GM21825 (cell line): ENCODE measurements around the gene OSBPL8.
"Not testable (repeated sequence)": the region's sequence is repeated elsewhere in the genome, so short reads cannot be mapped to it uniquely, and the experiment has no call there.

Experiments used
- ATAC-seq: cut with Tn5 transposase; IDR thresholded peaks from one replicate; pipeline ENCODE4 v1.9.1; 2021; ENCODE audit warnings: mild to moderate bottlenecking, moderate library complexity; ENCODE audit not compliant: unreplicated experiment

Gene OSBPL8

DNA sequence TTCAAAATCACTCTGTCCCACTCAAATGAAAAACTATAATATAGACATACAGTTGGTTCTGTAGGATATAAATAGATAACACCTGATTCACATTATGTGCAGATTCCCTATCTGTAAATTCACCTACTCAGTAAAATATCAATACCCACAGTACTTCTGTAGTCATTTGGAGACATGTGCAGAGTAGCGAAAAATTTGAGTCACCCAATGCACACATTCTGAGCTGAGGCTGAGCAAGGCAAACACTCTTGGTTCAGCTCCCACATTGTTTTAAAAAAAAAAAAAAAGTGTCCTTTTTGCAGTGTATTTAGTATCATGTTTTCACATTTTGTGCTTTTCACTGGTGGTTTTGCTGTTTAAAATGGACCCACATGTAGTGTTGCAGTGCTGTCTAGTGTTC is 184.1 kb downstream of the OSBPL8 start:
- ATAC-seq, result no peak

DNA sequence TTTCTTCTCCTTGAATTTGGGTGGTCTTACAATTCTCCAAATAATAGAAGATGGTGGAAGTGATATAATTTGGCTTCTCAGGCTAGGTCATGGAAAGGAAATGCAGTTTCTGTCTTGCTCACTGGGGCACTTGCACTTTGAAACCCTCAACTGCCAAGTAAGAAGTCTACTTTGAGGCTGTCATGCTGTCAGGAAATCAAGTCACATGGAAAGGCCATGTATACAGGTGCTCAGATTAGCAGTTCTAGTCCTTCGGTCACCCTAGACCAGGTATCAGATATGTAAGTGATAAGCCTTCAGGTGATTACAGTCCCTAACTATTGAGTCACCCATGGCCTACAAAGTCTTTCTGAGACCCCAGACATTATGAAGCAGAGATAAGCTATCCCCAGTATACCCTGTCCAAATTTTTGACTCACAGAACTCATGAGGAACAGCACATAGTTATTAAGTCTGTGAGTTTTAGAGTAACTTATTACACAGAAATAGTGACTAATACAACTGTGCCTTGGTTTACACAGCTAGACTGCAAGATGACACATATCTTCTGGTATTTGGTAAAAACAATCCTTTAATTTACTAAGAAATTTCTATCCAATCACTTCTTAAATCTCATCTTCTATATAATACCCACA is 185.1 kb downstream of the OSBPL8 start:
- no peak for ATAC-seq

DNA sequence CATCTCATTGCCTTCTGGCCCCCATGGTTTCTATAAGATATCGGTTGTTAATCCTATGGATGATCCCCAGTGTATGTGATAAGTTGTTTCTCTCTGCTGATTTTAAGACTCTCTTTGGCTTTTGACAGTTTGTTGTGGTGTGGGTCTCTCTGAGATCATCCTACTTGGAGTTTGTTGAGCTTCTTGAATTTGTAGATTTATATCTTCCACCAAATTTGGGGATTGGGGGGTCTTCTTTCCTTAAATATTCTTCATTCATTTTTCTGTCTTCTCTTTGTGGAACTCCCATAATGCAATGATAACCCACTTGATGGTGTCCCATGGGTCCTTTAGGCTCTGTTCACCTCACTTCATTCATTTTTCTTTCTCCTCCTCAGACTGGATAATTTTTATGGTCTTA is 191.3 kb downstream of the OSBPL8 start:
- no peak for ATAC-seq

DNA sequence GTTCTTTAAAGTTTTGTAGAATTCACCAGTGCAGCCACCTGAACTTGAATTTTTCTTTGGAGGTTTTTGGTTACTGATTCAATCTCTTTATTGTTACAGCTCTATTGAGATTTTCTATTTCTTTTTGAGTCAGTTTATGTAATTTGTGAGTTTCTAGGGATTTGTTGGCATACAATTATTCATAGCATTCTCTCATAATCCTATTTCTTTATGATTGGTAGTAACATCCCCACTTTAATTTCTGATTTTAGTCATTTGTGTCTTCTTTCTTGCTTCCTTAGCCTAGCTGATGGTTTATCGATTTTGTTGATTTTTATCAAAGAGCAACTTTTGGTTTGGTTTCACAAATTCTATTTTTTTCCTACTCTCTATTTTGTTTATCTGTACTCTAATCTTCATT is 193.4 kb downstream of the OSBPL8 start:
- no peak for ATAC-seq

DNA sequence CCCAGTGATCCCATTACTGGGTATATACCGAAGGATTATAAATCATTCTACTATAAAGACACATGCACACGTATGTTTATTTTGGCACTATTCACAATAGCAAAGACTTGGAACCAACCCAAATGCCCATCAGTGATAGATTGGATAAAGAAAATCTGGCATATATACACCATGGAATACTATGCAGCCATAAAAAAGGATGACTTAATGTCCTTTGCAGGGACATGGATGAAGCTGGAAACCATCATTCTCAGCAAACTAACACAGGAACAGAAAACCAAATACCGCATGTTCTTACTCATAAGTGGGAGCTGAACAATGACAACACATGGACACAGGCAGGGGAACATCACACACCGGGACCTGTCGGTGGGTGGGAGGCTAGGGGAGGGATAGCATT is 195.4 kb downstream of the OSBPL8 start:
- not testable (repeated sequence) for ATAC-seq

DNA sequence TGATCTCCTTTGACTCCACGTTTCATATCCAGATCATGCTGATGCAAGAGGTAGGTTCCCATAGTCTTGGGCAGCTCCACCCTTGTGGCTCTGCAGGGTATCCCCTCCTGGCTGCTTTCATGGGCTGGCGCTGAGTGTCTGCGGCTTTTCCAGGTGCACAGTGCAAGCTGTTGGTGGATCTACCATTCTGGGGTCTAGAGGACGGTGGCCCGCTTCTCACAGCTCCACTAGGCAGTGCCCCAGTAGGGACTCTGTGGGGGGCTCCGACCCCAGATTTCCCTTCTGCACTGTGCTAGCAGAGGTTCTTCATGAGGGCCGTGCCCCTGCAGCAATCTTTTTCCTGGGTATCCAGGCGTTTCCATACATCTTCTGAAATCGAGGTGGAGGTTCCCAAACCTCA is 199.3 kb downstream of the OSBPL8 start:
- ATAC-seq, result no peak

DNA sequence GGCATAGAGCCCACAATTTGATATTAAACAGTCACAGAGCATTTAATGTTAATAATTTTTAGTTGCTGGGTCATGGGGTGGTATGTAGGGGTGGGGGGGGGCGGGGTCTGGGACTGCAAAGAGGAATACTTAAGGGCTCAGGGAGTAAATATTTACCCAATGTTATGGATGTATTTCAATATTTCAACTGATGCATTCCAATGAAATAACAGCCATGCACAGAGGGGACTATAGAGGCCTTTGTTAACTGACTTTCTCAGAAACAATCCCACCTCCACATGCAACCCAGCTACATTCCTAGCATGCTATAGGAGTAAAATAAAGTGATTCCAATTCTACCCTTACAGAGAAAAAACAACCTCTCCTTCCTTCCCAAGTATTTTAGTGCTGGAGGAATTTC is 203.5 kb downstream of the OSBPL8 start:
- ATAC-seq, result no peak

DNA sequence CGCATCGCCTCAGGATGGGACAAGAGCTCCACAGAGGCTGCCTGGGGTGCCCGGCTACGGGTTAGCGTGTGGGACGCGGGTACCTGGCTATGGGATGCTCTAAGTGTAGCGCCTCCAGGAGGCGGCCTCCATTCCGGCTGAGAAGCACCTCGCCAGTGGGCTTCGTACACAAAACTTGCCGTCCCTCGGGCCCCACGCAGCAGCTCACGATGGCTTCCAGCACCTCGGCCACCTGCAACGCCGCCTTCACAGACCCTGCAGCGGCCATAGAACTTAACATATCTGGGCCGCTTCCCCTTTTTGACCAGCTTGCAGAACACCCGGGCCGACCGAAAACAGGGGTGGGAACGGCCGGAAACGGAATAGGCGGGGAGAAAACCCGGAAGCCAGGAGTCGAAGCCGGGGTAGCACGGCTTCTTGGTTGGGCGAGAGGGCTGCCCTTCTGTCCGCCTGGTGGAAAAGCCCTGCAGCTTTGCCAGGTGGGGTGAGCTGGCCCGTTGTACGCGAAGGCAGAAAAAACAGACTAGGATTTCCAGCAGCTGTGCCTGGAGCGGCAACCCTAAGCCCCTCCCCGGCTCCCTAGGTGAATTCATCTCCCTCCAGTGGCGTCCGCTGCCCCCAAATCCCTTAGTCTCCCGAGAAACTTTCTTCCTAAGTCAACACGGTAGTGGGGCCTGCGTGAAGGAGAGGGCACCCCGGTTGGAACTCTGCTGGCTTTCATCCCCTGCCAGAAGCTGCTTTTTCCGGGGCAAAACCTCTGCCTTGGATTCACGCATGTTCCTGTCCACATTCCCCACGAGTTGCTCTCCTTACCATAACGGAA is 211.3 kb downstream of the OSBPL8 start, which contains the start of gene BBS10:
TSS of gene BBS10 (minus strand) at position 337 of the 823 bp plus-strand sequence. CDS start at position 280, 57 bp downstream.
- peak; percentile 99 for ATAC-seq

DNA sequence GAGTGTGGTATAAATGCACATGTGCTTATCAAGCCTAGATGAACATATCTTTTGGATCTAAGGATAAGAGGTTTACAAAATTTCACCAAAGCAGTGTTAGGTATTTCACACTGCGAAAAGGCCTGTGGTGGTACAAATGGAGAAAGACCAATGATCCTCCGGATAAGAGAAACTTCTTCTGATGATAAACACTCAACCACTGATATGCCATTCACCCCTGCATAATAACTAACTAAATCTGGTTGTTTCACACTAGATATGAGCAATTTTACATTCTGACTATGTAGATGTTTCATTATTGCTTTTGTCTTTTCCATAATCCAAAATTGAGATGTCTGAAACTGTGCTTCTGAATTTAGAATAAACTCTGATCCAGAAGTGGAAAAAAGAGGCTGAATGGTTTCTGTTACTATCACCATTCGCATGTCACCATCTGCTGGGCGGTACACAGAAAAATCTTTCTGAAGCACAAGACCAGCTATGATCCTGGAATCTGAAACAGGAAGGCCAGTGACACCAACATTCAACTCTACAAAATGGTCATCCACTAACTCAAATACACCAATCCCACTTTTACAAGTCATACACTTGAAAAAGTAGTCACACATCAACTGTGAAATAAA is 212.7 kb downstream of the OSBPL8 start:
- peak; percentile 36 for ATAC-seq

DNA sequence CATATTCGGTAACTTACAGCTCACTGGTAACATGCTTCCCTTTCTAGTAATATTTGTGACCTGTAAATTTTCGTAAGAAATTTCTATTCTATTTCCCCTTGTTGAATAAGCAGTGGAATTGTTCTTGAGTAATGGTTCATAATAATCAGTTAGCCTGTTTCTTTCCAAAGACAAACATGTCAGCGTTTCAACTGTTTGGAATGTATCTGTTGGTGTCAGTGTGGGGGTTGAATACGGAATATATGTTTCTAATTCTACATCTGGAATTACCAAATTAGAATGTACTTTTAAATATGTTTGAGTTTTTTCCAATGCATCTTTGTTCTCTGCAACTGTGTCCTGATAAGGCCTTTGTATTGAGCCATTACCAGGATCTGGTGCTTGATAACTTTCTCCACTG is 213.3 kb downstream of the OSBPL8 start:
- no peak for ATAC-seq

DNA sequence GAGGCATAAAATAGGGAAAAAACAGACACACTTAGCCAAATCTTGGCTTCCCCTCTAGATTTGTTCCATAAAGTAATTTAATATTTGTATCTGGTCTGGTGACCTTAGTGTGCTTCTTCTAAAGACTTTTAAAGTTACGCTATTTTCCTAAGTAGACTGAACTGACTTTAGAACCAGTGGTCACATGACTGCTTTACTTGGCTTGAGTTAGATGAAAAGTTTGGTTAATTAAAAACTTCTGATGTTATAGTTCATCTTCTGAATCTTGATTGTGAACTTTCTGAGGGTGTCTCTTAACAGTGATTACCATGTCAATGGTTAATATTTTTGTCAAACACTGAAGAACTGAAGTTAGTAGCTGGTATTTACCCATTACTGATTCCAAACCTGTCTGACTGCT is 214.0 kb downstream of the OSBPL8 start:
- no peak for ATAC-seq

DNA sequence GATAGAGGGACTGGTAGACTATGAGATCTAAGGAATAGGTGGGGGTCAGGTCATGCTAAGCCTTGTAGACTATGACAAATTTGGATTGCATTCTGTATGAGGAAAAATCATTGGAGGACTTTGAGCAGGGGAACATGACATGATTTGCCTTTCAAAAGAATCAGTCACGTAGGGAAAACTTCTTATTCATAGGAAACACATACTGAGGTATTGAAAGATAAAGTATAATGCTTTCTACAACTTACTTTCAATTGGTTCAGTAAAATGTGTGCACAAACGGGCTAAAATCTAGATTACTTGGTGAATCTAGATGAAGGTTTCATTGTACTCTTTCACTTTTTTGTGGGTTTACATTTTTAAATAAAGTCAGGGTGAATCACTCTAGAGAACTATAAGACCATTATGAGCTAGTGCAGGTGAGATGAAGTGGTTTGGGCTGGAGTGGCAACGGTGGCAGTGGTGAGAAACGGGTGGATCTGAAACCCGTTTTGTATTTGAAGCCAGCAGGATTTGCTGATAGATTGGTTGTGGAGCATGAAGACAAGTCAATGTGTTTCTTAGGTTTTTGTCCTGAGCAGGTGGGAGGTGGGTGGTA is 218.0 kb downstream of the OSBPL8 start:
- no peak for ATAC-seq

DNA sequence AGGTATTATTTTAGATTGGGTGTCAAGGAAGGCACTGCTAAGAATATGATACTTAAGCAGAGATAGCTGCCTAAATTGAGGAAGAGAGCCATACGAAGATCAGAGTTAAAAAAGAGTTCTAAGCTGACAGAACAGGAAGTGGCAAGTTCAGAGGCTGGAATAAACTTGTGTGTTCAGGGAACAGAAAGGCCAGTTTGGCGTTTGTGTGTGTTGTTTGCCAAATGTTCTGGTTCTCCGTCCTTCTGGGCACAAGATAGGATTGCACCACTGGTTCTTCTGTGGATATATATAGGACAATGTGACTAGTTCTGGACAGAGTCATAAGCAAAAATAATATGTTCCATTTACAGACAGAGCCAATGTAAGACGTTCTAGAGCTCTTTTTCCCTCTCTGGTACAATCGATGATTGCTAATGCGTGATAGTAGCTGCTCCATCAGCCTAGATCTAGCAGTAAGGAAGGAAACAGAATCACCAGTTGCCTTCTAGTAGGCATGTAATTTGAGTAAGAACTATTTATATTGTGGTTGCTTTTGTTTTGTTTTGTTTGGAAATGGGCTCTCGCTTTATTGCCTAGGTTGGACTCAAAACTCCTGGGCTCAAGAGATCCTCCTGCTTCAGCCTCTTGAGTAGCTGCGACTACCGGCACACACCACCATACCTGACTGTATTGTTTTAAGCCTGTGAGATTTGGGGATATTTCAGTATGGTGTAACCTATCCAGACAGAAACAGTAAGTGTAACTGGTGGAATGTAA is 218.7 kb downstream of the OSBPL8 start:
- ATAC-seq, result no peak

DNA sequence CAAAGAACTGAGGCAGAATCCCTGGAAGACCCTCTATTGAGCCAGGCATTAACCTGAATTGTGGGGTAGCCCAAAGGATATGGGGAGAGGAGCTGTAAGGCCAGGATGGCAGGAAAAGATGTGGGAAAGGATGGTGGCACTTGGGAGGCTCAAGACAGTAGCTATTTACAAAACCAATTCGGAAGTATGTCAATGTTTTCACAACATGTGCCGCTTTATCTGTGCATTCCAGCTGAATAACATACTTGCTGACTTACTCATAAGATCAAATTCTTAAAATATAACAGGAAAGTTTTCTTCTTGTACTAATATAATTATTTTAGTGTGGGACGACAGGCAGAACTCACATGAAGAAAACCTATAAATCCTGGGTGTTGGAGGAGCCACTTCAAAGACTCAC is 222.0 kb downstream of the OSBPL8 start:
- ATAC-seq, result no peak

DNA sequence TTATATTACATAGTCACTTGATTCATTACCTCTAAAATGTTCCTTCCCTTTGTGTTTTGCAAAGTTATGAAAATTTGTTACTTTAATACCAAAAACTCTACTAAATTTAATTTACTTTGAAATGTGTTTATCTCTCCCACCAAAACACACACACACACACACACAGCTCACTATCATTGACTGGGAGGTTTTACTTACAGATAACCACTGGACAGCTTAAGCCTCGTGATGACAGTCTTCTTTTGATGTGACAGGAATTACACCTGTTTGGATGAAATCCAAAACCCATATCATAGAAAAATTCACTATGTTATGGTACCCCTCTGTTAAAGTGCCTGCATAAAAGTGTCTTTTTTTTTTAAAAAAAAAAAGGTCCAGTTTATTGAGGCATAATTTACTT is 227.0 kb downstream of the OSBPL8 start:
- no peak for ATAC-seq

DNA sequence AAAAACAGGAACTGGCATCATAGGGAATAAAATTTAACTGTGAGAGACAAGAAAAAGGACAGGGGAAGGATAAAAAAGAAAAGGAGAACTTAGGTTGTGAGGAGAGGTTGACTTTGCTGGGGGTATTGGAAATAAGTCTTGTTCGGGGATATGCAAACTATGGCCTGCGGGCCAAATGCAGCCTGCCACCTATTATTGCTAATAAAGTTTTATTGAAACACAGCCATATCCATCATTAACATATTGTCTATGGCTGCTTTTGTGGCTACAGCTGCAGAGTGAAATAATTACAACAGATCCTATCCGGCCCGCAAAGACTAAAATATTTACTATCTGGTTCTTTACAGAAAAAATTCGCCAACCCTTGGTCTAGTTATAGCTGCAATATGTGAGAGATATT is 230.0 kb downstream of the OSBPL8 start:
- ATAC-seq, result no peak

DNA sequence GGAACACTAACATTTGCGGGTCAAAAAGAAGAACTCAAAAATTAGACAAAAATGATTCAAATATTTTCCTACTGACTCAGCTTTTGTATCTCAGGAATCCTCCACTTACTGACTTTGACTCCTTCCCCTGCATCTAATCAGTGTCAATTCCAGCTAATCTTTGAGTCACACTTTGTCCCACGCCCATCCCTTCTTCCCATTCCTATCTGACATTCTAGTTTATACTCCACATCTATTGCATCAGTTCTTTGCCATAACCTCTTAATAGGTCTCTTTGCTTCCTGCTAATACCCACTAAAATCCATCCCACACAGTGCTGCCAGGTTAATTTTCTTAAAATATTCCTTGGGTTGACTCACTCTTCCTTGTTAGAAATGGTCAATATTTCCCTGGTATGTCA is 230.4 kb downstream of the OSBPL8 start:
- ATAC-seq, result no peak

DNA sequence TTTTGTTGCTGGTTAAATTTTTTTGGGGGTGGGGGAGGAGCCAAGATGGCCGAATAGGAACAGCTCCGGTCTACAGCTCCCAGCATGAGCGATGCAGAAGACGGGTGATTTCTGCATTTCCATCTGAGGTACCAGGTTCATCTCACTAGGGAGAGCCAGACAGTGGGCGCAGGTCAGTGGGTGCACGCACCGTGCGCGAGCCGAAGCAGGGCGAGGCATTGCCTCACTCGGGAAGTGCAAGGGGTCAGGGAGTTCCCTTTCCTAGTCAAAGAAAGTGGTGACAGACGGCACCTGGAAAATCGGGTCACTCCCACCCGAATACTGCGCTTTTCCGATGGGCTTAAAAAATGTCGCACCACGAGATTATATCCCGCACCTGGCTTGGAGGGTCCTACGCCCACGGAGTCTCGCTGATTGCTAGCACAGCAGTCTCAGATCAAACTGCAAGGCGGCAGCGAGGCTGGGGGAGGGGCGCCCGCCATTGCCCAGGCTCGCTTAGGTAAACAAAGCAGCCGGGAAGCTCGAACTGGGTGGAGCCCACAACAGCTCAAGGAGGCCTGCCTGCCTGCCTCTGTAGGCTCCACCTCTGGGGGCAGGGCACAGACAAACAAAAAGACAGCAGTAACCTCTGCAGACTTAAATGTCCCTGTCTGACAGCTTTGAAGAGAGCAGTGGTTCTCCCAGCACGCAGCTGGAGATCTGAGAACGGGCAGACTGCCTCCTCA is 239.8 kb downstream of the OSBPL8 start:
- ATAC-seq, result not testable (repeated sequence)

DNA sequence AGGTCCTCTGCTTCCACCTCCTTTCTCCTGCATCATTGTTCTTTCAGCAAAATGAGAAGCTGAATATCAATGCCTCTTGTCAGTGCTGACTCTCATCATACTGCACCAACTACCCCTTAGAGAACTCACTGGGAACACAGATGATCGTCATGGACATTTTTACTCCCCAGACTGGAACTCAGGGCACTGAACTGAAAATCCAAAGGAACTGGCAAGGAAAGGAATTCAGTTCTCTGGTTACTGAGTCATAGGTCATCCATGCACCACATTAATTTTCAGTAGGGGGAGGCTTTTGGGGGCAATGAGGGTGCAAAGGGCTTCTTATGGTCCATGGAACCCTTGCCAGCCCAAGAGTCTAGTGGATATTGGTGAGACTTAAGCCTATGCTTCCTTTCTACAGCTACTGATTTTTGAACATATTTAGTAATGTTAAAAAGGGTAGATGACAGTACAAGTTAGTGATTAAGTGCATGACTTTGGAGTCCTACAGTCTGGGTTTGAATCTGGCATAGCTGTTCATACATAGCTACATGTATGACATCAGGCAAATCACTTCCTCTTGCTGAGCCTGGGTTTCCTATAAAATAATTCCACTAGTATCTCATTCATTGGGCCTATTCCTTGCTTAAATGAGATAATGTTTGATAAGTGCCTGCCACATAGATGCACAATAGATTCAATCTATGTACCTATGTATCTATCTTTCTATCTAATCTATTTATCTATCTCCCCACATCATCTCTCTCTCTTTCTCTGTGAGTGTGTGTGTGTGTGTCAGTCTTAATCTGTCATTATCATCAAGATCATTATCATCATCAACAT is 240.6 kb downstream of the OSBPL8 start:
- no peak for ATAC-seq
